Esophagus squamous epithelium (tissue), 5 donors: ENCODE results near the gene COL23A1. TPM values are rescaled to one million over a fixed set of nuclear protein-coding genes. Genes with fewer than 3 reads are reported as not detected.
"Not testable (repeated sequence)": the region's sequence is repeated elsewhere in the genome, so short reads cannot be mapped to it uniquely, and the experiment has no call there.

Experiments
- DNase-seq: peaks from one replicate; lab custom pipeline; 2025; lab: John Stamatoyannopoulos, UW
- H3K27ac ChIP-seq, 4 donors: fragments of 200-600 bp; sonication (generic); one replicate each; pipeline ENCODE4 v1.5.1; 2016 to 2019; ENCODE audit warnings: mild to moderate bottlenecking in 1 of 4
- H3K27me3 ChIP-seq, 4 donors: fragments of 200-600 bp; sonication (generic); 1 replicate in 3 of 4; 2 replicates in 1 of 4; pipeline versions ENCODE4 v1.5.1 to v1.6.0; 2017 to 2021; ENCODE audit warnings: antibody characterized with exemption in 1 of 4
- H3K36me3 ChIP-seq, 3 donors: fragments of 200-600 bp; sonication (generic); one replicate each; pipeline ENCODE4 v1.5.1; 2016 to 2019
- H3K4me1 ChIP-seq, 3 donors: fragments of 200-600 bp; sonication (generic); one replicate each; pipeline ENCODE4 v1.5.1; 2017 to 2019
- H3K4me3 ChIP-seq, 4 donors: fragments of 200-600 bp; sonication (generic); 1 replicate in 3 of 4; 2 replicates in 1 of 4; pipeline ENCODE4 v1.5.1; 2016 to 2019; ENCODE audit warnings: mild to moderate bottlenecking in 2 of 4, moderate library complexity in 1 of 4
- H3K9me3 ChIP-seq, 3 donors: fragments of 200-600 bp; sonication (generic); one replicate each; pipeline ENCODE4 v1.5.1; 2016 to 2019
- CTCF ChIP-seq, 6 experiments: fragments of 450-650 bp in 4 of 6; fragments of 200-600 bp in 2 of 6; sonication (generic) in 2 of 6; IDR thresholded peaks; one replicate each; pipeline ENCODE4 v1.5.1; 2016 to 2019; ENCODE audit warnings: antibody characterized with exemption in 6 of 6, mild to moderate bottlenecking in 4 of 6, moderate library complexity in 4 of 6
- POLR2A ChIP-seq, 4 donors: fragments of 450-650 bp; IDR thresholded peaks; one replicate each; pipeline ENCODE4 v1.6.1; 2017; ENCODE audit warnings: antibody characterized with exemption in 4 of 4, mild to moderate bottlenecking in 4 of 4, moderate library complexity in 3 of 4
- WGBS, 2 donors: methylation state at CpG; one replicate each; pipeline ENCODE4 v1.1.5; 2018; 5-methylcytosine and 5-hydroxymethylcytosine counted together
- intact Hi-C: fragments of 100-400 bp; cut with DNase I; formaldehyde crosslinking; loops from one replicate; pipeline ENCODE4 v1.15.0; 2022
- total RNA-seq, 4 donors: library from RNA; depleted of rRNA; stranded (reverse); fragments of >200 nt; gene quantifications; one replicate each; pipeline ENCODE4 v1.1.0, GENCODE V29; 2016
- donor health status: DM: yes; HTN: yes; CAD: no.

Gene COL23A1
- total RNA-seq, 4 donors from 2014 or later, result 0.41 to 1.5 (median 0.44) TPM; not detected in 1

GRCh38 chr5:178320281-178320855 is 269.8 kb downstream of the COL23A1 start:
- H3K36me3 ChIP-seq, result no peaks in the 10 kb centered on the region
- H3K4me1 ChIP-seq, result no peaks in the 10 kb centered on the region
- no peak for DNase-seq
- peaks cover 0 to 28% (median 0%) of the 10 kb centered on the region in 4 donors for H3K27me3 ChIP-seq
- TF ChIP-seq CTCF (IDR thresholded peaks at IDR 0.05), result no peak
- H3K4me3 ChIP-seq, result no peak overlapping the region
- no peaks in the 10 kb centered on the region for H3K9me3 ChIP-seq
- peak overlapping the region in 1 of 4 donors; percentile 46 for H3K27ac ChIP-seq
- intact Hi-C loops, result no loop called here
- WGBS, 2 donors, result 79 to 80% methylated on average over 2 to 5 of the region's 18 CpGs

- no peak overlapping the region for H3K27ac ChIP-seq
- H3K36me3 ChIP-seq, result no peaks in the 10 kb centered on the region
- no peak for DNase-seq
- H3K4me3 ChIP-seq, result no peak overlapping the region
- TF ChIP-seq POLR2A (IDR thresholded peaks at IDR 0.05), result no peak
- TF ChIP-seq CTCF (IDR thresholded peaks at IDR 0.05), result no peak
- peaks cover 0 to 28% (median 0%) of the 10 kb centered on the region in 4 donors for H3K27me3 ChIP-seq
- H3K4me1 ChIP-seq, result no peaks in the 10 kb centered on the region
- WGBS, 2 donors, result 95 to 98% methylated on average over 6 to 8 of the region's 20 CpGs
- H3K9me3 ChIP-seq, result no peaks in the 10 kb centered on the region
- intact Hi-C loops, result no loop called here
These were observed 270.6 kb downstream of the COL23A1 start for GRCh38 chr5:178319541-178320041.

GRCh38 chr5:178318893-178319292 is 271.3 kb downstream of the COL23A1 start:
- Histone ChIP-seq H3K4me1 (no peaks in the 10 kb centered on the region), H3K4me3 (no peak overlapping the region), H3K27me3 (peaks cover 0 to 25% (median 0%) of the 10 kb centered on the region in 4 donors), H3K9me3 (no peaks in the 10 kb centered on the region), H3K27ac (no peak overlapping the region), H3K36me3 (no peaks in the 10 kb centered on the region)
- intact Hi-C loops, result no loop called here
- WGBS, 2 donors, result 48 to 90% methylated on average over 3 to 6 of the region's 6 CpGs
- DNase-seq, result no peak
- TF ChIP-seq CTCF (IDR thresholded peaks at IDR 0.05), result no peak
- no peak for TF ChIP-seq POLR2A (IDR thresholded peaks at IDR 0.05)

GRCh38 chr5:178318382-178318781 is 271.8 kb downstream of the COL23A1 start:
- no peak for DNase-seq
- TF ChIP-seq POLR2A (IDR thresholded peaks at IDR 0.05), result no peak
- TF ChIP-seq CTCF (IDR thresholded peaks at IDR 0.05), result no peak
- Histone ChIP-seq H3K9me3 (no peaks in the 10 kb centered on the region), H3K4me3 (no peak overlapping the region), H3K27me3 (peaks cover 0 to 22% (median 0%) of the 10 kb centered on the region in 4 donors), H3K36me3 (no peaks in the 10 kb centered on the region), H3K4me1 (no peaks in the 10 kb centered on the region), H3K27ac (no peak overlapping the region)
- 97 to 100% methylated on average over 3 to 11 of the region's 17 CpGs for WGBS, 2 donors
- intact Hi-C loops, result no loop called here

- H3K4me1 ChIP-seq, H3K9me3 ChIP-seq, H3K27ac ChIP-seq, DNase-seq, H3K4me3 ChIP-seq, H3K36me3 ChIP-seq, intact Hi-C loops: not testable (repeated sequence)
- WGBS, 2 donors, result 55 to 63% methylated on average over 5 of the region's 5 CpGs
- peaks cover 0 to 21% (median 0%) of the 10 kb centered on the region in 4 donors for H3K27me3 ChIP-seq
These were observed 272.5 kb downstream of the COL23A1 start for GRCh38 chr5:178317727-178318126.
